NCI-H2107 (cell line): Measurements from ENCODE around the gene TYRP1.

Experiments
- DNase-seq: peaks from one replicate; lab custom pipeline; 2025; lab: John Stamatoyannopoulos, UW

TYRP1 gene

GRCh38 chr9:12735665-12736064 is 42.5 kb downstream of the TYRP1 start:
- no peak for DNase-seq

- no peak for DNase-seq
Observed at GRCh38 chr9:12737871-12738270, 44.7 kb downstream of the TYRP1 start.

GRCh38 chr9:12739014-12739652 is 45.9 kb downstream of the TYRP1 start:
- DNase-seq, result no peak

- DNase-seq, result no peak
Observed at GRCh38 chr9:12740845-12741244, 47.7 kb downstream of the TYRP1 start.

- DNase-seq, result no peak
Observed at GRCh38 chr9:12748016-12748415, 54.8 kb downstream of the TYRP1 start.

- no peak for DNase-seq
Observed at GRCh38 chr9:12748954-12749353, 55.8 kb downstream of the TYRP1 start.

GRCh38 chr9:12753931-12754330 is 60.7 kb downstream of the TYRP1 start:
- no peak for DNase-seq

GRCh38 chr9:12759761-12760160 is 66.6 kb downstream of the TYRP1 start:
- no peak for DNase-seq
